Measurements from ENCODE around the gene MLEC. TPM values are rescaled to one million over a fixed set of nuclear protein-coding genes. Genes with fewer than 3 reads are reported as not detected.
A peak's percentile ranks its signal among the peaks of the same experiment; 100 is the strongest.
"Not testable (repeated sequence)": the region's sequence is repeated elsewhere in the genome, so short reads cannot be mapped to it uniquely, and the experiment has no call there.

MLEC gene
- total and polyA plus RNA-seq, 11 donors, result 39.2 to 150 (median 117) TPM

DNA sequence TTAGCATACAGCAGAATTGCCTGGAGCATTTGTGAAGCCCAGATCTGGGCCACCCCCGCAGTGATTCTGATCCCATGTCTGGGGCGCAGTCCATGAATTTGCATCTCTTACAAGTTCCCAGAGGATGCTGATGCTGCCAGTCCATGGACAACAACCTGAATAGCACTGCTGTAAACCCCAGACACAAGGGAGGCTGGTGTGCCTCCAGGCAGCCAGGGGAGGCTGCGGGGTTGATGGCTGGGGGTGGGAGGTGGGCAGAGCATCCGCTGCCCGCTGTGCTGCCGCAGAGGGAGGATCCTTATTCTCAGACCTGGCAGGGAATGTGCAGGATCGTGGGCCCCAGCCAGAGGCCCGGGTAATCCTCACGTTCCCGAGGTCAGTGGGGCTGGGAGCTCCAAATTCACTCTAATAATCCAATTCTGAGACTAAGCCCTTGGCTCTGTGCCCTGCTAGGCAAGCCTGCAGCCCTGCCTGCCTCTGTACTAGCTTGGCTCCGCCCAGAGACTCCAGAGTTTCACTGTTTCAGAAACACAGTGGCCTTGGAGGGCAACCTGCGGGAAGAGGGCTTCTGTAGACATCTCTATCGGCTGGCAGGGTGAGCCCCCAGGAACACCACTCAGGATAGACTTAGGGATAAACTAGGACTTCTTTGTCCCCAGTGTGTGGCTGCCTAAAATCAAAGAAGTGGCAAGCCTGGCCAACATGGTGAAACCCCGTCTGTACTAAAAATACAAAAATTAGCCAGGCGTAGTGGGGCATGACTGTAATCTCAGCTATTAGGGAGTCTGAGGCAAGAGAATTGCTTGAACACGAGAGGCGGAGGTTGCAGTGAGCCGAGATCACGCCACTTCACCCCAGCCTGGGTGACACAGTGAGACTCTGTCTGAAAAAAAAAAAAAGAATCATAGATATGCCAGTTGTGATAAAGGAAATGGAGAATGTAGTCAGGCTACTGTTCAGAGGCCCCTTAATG is 17.8 kb upstream of the MLEC start:
- no peak for TF ChIP-seq POLR2A (IDR thresholded peaks at IDR 0.05)
- TF ChIP-seq, protein P1, sequence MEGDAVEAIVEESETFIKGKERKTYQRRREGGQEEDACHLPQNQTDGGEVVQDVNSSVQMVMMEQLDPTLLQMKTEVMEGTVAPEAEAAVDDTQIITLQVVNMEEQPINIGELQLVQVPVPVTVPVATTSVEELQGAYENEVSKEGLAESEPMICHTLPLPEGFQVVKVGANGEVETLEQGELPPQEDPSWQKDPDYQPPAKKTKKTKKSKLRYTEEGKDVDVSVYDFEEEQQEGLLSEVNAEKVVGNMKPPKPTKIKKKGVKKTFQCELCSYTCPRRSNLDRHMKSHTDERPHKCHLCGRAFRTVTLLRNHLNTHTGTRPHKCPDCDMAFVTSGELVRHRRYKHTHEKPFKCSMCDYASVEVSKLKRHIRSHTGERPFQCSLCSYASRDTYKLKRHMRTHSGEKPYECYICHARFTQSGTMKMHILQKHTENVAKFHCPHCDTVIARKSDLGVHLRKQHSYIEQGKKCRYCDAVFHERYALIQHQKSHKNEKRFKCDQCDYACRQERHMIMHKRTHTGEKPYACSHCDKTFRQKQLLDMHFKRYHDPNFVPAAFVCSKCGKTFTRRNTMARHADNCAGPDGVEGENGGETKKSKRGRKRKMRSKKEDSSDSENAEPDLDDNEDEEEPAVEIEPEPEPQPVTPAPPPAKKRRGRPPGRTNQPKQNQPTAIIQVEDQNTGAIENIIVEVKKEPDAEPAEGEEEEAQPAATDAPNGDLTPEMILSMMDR (IDR thresholded peaks at IDR 0.05), result no peak

DNA sequence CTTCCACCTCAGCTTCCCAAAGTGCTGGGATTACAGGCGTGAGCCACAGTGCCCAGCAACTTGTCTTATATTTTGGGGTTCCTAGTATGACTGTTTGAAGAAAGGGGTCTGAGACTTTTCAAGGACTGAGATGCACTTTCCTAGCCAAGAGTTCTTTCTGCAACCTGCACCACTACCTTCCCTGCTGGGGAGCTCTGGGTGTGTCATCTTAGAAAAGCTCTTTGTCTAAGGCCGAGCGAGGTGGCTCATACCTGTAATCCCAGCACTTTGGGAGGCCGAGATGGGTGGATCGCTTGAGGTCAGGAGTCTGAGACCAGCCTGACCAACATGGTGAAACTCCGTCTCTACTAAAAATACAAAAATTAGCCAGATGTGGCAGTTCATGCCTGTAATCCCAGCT is 16.7 kb upstream of the MLEC start:
- H3K36me3 ChIP-seq; H3K4me1 ChIP-seq; H3K9me3 ChIP-seq; H3K27ac ChIP-seq; DNase-seq; H3K27me3 ChIP-seq; H3K4me3 ChIP-seq; ATAC-seq; intact Hi-C loops (cut with DNase I): not testable (repeated sequence)
- 94 to 97% (median 95%) methylated on average over 6 of the region's 6 CpGs for WGBS, 4 donors

More for the DNA sequence above, 17.8 kb upstream of the MLEC start:
- Histone ChIP-seq H3K27me3 (no peaks in the 10 kb centered on the region), H3K27ac (peak overlapping the region in 1 of 12 donors; percentile 16), H3K36me3 (no peaks in the 10 kb centered on the region), H3K4me1 (peaks cover 0 to 8% (median 1%) of the 10 kb centered on the region in 12 donors), H3K4me3 (no peak overlapping the region), H3K9me3 (no peaks in the 10 kb centered on the region)
- ATAC-seq (peak; percentile 29 to 53 (median 36)), DNase-seq (peak in 1 of 5 donors; percentile 40)
- intact Hi-C loops (cut with DNase I), result no loop called here
- 57 to 80% (median 59%) methylated on average over 10 to 19 of the region's 19 CpGs for WGBS, 4 donors

DNA sequence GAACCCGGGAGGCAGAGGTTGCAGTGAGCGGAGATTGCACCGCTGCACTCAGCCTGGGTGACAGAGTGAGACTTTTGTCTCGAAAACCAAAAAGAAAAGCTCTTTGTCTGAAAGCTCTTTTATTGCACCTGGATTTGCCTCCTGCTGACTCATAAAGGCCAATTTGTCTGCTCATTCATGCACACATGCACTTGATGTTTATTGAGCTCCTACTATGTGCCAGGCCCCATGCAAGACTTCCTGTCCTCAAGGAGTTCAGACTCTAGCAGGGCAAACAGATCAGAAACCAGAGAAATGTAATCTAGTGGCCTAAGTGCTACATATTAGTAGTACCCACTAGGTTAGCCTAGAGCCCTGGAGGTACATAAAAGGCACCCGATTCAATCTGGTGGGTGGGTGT is 16.3 kb upstream of the MLEC start:
- Histone ChIP-seq H3K27me3 (no peaks in the 10 kb centered on the region), H3K4me3 (no peak overlapping the region), H3K9me3 (no peaks in the 10 kb centered on the region), H3K36me3 (no peaks in the 10 kb centered on the region), H3K4me1 (peaks cover 0 to 8% (median 1%) of the 10 kb centered on the region in 12 donors), H3K27ac (no peak overlapping the region)
- no peak for ATAC-seq
- TF ChIP-seq POLR2A (IDR thresholded peaks at IDR 0.05), result no peak
- TF ChIP-seq, protein P1 (IDR thresholded peaks at IDR 0.05), result no peak
- 86 to 100% (median 96%) methylated on average over 5 of the region's 5 CpGs for WGBS, 4 donors
- no peak for DNase-seq
- intact Hi-C loops (cut with DNase I), result no loop called here

DNA sequence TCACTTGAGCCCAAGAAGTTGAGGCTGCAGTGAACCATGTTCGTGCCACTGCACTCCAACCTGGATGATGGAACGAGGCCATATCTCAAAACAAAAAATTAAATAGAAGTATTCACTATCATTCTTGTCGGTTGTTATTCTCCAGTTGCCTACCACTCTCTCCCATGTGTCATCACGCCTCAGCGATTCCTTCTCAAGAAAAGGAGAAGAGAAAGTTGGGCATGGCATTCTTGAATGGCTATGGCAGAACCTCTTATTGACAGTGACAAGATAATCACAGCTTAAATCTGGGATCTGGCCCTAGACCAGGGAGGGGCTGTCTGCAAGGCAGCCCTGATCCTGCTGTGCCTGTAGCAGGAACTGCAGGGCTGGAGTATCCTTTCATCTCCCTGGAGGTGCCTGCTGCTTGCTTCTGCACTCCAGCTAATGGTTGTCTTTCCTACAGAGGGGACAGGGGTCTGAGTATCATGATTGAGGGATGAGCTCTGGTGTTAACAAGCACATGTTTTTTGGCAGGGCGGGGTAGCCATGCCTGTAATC is 12.8 kb upstream of the MLEC start:
- Histone ChIP-seq H3K27ac (no peak overlapping the region), H3K27me3 (no peaks in the 10 kb centered on the region), H3K4me3 (no peak overlapping the region), H3K4me1 (peaks cover 0 to 15% (median 3%) of the 10 kb centered on the region in 12 donors), H3K9me3 (no peaks in the 10 kb centered on the region), H3K36me3 (no peaks in the 10 kb centered on the region)
- intact Hi-C loops (cut with DNase I), result no loop called here
- ATAC-seq (no peak), DNase-seq (no peak)
- TF ChIP-seq, protein P1 (IDR thresholded peaks at IDR 0.05), result no peak
- WGBS, 4 donors, result 75 to 82% (median 79%) methylated on average over 6 of the region's 6 CpGs
